HepG2 (cell line): ENCODE data around the gene GTF2A1. TPM values are rescaled to one million over a fixed set of nuclear protein-coding genes. Genes with fewer than 3 reads are reported as not detected.
A peak's percentile ranks its signal among the peaks of the same experiment; 100 is the strongest.

Experiments
- CHCHD3 ChIP-seq: sonication (generic); formaldehyde crosslinking; IDR thresholded peaks from 2 replicates; pipeline ENCODE4 v1.8.0; 2022; ENCODE audit warnings: mild to moderate bottlenecking, missing genetic modification reagents, moderate library complexity
- GABPA ChIP-seq, 2 experiments: IDR thresholded peaks; 2 replicates each; pipeline ENCODE4 v1.6.1; 2011 to 2016; ENCODE audit warnings: low read depth in 2 of 2, low read length in 1 of 2, missing biosample characterization in 1 of 2, missing genetic modification characterization in 1 of 2
- PCBP2 ChIP-seq: fragments of 200-400 bp; formaldehyde crosslinking; optimal IDR thresholded peaks from 2 replicates; pipeline ENCODE3; 2018; ENCODE audit warnings: low read length, low read depth; ENCODE audit not compliant: poor library complexity, severe bottlenecking
- TCF7 ChIP-seq: sonication (generic); IDR thresholded peaks from 2 replicates; pipeline ENCODE4 v1.6.1; 2016; ENCODE audit warnings: antibody characterized with exemption, low read depth
- THYN1 ChIP-seq: sonication (generic); formaldehyde crosslinking; IDR thresholded peaks from 2 replicates; pipeline ENCODE4 v1.8.1; 2023; ENCODE audit warnings: low read depth, mild to moderate bottlenecking, moderate library complexity, missing genetic modification reagents, borderline replicate concordance
- ZNF160 ChIP-seq: sonication (generic); formaldehyde crosslinking; IDR thresholded peaks from 2 replicates; pipeline ENCODE4 v1.8.0; 2022; ENCODE audit warnings: mild to moderate bottlenecking, inconsistent platforms, missing genetic modification reagents
- ZNF24 ChIP-seq: fragments of 450-650 bp; IDR thresholded peaks from 2 replicates; pipeline ENCODE4 v1.6.1; 2017; ENCODE audit warnings: antibody characterized with exemption, mild to moderate bottlenecking
- ZNF292 ChIP-seq: sonication (generic); formaldehyde crosslinking; IDR thresholded peaks from 2 replicates; pipeline ENCODE4 v1.8.1; 2022; ENCODE audit warnings: mild to moderate bottlenecking, low read depth, missing genetic modification reagents, borderline replicate concordance
- ZNF615 ChIP-seq: sonication (generic); formaldehyde crosslinking; IDR thresholded peaks from 2 replicates; pipeline ENCODE4 v1.5.0; 2020; ENCODE audit warnings: mild to moderate bottlenecking, missing genetic modification reagents, borderline replicate concordance
- ZNF703 ChIP-seq: sonication (generic); formaldehyde crosslinking; IDR thresholded peaks from 2 replicates; pipeline ENCODE4 v1.5.1; 2020; ENCODE audit warnings: missing genetic modification reagents, mild to moderate bottlenecking, moderate library complexity, borderline replicate concordance
- ZSCAN12 ChIP-seq: sonication (generic); formaldehyde crosslinking; IDR thresholded peaks from 2 replicates; pipeline ENCODE4 v1.9.0; 2021; ENCODE audit warnings: mild to moderate bottlenecking, missing genetic modification reagents
- polyA plus RNA-seq, 8 experiments: library from polyadenylated mRNA; depleted of rRNA in 3 of 8; stranded (reverse) in 7 of 8; unstranded in 1 of 8; fragments of >200 nt; fragmentation: Illumina TruSeq in 4 of 8; extraction: Trizol in 4 of 8; gene quantifications; 2 replicates each; pipeline versions ENCODE4 v1.2.1 to v1.2.3, GENCODE V29; 2011 to 2016; ENCODE audit warnings: low read depth in 4 of 8, missing spikeins in 1 of 8, mixed read lengths in 1 of 8; ENCODE audit not compliant: insufficient read depth in 1 of 8
- total RNA-seq, 5 experiments: library from RNA; depleted of rRNA; stranded (reverse); fragments of >200 nt; fragmentation: Illumina TruSeq; extraction: Trizol; gene quantifications; 2 replicates each; pipeline ENCODE4 v1.2.3, GENCODE V29; 2016; ENCODE audit warnings: low read depth in 1 of 5
- TF ChIP-seq, protein P1 (sequence below): sonication (generic); formaldehyde crosslinking; IDR thresholded peaks from 2 replicates; pipeline ENCODE4 v1.5.1; 2020; ENCODE audit warnings: missing genetic modification reagents, mild to moderate bottlenecking, borderline replicate concordance
- TF ChIP-seq, protein P2 (sequence below): IDR thresholded peaks from 2 replicates; pipeline ENCODE4 v1.4.0; 2020; ENCODE audit warnings: mild to moderate bottlenecking, missing genetic modification reagents
- TF ChIP-seq, protein P3 (sequence below): sonication (generic); formaldehyde crosslinking; IDR thresholded peaks from 2 replicates; pipeline ENCODE4 v1.4.0; 2020; ENCODE audit warnings: missing genetic modification reagents, borderline replicate concordance

GTF2A1 gene
- total and polyA plus RNA-seq, 2 of the 13 experiments (the other 11 are each of a cell fraction or from before 2014, with no cell fraction given): 14.9 to 17.5 TPM

DNA sequence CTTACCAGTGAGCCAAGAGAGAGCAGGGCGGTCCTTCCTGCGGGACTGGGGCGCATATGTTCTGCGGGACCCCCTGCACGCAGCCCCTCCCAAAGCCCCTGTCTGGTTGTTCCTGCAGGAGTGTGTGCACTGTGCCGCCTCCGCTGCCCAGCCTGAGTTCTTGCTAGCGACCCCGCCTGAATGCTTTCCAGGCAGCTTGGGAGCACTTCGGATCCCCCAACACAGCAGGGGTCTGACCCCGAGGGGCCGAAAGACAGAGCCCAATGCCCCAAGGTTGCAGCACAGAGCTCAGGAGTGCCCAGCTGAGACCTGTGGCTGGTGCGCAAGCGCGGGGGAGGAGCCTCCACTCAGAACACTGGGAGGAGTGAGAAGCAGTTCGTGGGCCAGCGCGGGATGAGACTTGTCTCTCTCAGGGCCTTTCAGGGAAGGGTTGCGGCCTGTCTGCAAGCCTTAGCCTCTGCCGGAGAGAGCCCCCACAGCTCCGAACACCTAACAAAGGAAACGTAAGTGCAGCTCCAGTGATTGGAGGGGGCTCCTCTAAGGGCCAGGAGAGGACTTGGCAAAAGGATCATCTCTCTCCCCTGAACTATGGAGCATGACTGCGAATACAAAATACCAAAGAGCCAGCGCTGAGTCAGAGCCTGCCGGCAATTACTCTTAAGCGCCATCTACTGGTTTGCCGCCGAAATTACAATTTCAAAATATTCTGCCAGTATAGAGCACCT lies 50.5 kb downstream of the GTF2A1 start (continued):
- TF ChIP-seq THYN1 (CRISPR knock-in tag) (no peak), GABPA (IDR thresholded peaks at IDR 0.05; ENCODE audit: low read depth, low read length) (no peak), GABPA (CRISPR knock-in tag; IDR thresholded peaks at IDR 0.05; ENCODE audit: low read depth) (no peak), ZNF24 (no peak), ZNF160 (CRISPR knock-in tag) (no peak), ZNF703 (CRISPR knock-in tag) (no peak), PCBP2 (no peak), ZNF292 (CRISPR knock-in tag) (peak; percentile 91; the same call in 1 of the 2 replicates), ZNF615 (CRISPR knock-in tag) (no peak), TCF7 (no peak), CHCHD3 (CRISPR knock-in tag) (no peak), ZSCAN12 (CRISPR knock-in tag) (no peak)
- TF ChIP-seq, protein P1, sequence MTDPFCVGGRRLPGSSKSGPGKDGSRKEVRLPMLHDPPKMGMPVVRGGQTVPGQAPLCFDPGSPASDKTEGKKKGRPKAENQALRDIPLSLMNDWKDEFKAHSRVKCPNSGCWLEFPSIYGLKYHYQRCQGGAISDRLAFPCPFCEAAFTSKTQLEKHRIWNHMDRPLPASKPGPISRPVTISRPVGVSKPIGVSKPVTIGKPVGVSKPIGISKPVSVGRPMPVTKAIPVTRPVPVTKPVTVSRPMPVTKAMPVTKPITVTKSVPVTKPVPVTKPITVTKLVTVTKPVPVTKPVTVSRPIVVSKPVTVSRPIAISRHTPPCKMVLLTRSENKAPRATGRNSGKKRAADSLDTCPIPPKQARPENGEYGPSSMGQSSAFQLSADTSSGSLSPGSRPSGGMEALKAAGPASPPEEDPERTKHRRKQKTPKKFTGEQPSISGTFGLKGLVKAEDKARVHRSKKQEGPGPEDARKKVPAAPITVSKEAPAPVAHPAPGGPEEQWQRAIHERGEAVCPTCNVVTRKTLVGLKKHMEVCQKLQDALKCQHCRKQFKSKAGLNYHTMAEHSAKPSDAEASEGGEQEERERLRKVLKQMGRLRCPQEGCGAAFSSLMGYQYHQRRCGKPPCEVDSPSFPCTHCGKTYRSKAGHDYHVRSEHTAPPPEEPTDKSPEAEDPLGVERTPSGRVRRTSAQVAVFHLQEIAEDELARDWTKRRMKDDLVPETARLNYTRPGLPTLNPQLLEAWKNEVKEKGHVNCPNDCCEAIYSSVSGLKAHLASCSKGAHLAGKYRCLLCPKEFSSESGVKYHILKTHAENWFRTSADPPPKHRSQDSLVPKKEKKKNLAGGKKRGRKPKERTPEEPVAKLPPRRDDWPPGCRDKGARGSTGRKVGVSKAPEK (CRISPR knock-in tag): no peak
- TF ChIP-seq, protein P2, sequence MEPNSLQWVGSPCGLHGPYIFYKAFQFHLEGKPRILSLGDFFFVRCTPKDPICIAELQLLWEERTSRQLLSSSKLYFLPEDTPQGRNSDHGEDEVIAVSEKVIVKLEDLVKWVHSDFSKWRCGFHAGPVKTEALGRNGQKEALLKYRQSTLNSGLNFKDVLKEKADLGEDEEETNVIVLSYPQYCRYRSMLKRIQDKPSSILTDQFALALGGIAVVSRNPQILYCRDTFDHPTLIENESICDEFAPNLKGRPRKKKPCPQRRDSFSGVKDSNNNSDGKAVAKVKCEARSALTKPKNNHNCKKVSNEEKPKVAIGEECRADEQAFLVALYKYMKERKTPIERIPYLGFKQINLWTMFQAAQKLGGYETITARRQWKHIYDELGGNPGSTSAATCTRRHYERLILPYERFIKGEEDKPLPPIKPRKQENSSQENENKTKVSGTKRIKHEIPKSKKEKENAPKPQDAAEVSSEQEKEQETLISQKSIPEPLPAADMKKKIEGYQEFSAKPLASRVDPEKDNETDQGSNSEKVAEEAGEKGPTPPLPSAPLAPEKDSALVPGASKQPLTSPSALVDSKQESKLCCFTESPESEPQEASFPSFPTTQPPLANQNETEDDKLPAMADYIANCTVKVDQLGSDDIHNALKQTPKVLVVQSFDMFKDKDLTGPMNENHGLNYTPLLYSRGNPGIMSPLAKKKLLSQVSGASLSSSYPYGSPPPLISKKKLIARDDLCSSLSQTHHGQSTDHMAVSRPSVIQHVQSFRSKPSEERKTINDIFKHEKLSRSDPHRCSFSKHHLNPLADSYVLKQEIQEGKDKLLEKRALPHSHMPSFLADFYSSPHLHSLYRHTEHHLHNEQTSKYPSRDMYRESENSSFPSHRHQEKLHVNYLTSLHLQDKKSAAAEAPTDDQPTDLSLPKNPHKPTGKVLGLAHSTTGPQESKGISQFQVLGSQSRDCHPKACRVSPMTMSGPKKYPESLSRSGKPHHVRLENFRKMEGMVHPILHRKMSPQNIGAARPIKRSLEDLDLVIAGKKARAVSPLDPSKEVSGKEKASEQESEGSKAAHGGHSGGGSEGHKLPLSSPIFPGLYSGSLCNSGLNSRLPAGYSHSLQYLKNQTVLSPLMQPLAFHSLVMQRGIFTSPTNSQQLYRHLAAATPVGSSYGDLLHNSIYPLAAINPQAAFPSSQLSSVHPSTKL (CRISPR knock-in tag): 0 out of 2 replicates have a peak, but pooled peaks have one; percentile 56
- TF ChIP-seq, protein P3, sequence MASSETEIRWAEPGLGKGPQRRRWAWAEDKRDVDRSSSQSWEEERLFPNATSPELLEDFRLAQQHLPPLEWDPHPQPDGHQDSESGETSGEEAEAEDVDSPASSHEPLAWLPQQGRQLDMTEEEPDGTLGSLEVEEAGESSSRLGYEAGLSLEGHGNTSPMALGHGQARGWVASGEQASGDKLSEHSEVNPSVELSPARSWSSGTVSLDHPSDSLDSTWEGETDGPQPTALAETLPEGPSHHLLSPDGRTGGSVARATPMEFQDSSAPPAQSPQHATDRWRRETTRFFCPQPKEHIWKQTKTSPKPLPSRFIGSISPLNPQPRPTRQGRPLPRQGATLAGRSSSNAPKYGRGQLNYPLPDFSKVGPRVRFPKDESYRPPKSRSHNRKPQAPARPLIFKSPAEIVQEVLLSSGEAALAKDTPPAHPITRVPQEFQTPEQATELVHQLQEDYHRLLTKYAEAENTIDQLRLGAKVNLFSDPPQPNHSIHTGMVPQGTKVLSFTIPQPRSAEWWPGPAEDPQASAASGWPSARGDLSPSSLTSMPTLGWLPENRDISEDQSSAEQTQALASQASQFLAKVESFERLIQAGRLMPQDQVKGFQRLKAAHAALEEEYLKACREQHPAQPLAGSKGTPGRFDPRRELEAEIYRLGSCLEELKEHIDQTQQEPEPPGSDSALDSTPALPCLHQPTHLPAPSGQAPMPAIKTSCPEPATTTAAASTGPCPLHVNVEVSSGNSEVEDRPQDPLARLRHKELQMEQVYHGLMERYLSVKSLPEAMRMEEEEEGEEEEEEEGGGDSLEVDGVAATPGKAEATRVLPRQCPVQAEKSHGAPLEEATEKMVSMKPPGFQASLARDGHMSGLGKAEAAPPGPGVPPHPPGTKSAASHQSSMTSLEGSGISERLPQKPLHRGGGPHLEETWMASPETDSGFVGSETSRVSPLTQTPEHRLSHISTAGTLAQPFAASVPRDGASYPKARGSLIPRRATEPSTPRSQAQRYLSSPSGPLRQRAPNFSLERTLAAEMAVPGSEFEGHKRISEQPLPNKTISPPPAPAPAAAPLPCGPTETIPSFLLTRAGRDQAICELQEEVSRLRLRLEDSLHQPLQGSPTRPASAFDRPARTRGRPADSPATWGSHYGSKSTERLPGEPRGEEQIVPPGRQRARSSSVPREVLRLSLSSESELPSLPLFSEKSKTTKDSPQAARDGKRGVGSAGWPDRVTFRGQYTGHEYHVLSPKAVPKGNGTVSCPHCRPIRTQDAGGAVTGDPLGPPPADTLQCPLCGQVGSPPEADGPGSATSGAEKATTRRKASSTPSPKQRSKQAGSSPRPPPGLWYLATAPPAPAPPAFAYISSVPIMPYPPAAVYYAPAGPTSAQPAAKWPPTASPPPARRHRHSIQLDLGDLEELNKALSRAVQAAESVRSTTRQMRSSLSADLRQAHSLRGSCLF (CRISPR knock-in tag): no peak
